DOHH2 (cell line): ENCODE results near the gene PDCL2.

Experiments
- CTCF ChIP-seq: fragments of 200-600 bp; sonication (generic); IDR thresholded peaks from one replicate; pipeline ENCODE4 v1.5.1; 2014; ENCODE audit warnings: antibody characterized with exemption, mild to moderate bottlenecking, low read depth, low read length; ENCODE audit not compliant: poor library complexity, severe bottlenecking
- EZH2phosphoT487 ChIP-seq: fragments of 200-600 bp; sonication (generic); IDR thresholded peaks from 2 replicates; pipeline ENCODE4 v1.6.1; 2017; ENCODE audit warnings: borderline replicate concordance, mild to moderate bottlenecking, antibody characterized with exemption, low read length, moderate library complexity, mixed read lengths

- no peak for TF ChIP-seq CTCF
- TF ChIP-seq EZH2phosphoT487 = no peak
These were observed 33.8 kb upstream of the PDCL2 start for GRCh38 chr4:55625835-55626234.
